Pericardium fibroblast (primary cell): ENCODE results near the gene OCRL. TPM values are rescaled to one million over a fixed set of nuclear protein-coding genes. Genes with fewer than 3 reads are reported as not detected.

Experiments used
- total RNA-seq: library from RNA; depleted of rRNA; stranded (reverse); fragments of >200 nt; gene quantifications from 2 replicates; pipeline ENCODE4 v1.2.3, GENCODE V29; 2015

OCRL gene
- 8.6 and 12.4 TPM in 2 replicates for total RNA-seq

DNA sequence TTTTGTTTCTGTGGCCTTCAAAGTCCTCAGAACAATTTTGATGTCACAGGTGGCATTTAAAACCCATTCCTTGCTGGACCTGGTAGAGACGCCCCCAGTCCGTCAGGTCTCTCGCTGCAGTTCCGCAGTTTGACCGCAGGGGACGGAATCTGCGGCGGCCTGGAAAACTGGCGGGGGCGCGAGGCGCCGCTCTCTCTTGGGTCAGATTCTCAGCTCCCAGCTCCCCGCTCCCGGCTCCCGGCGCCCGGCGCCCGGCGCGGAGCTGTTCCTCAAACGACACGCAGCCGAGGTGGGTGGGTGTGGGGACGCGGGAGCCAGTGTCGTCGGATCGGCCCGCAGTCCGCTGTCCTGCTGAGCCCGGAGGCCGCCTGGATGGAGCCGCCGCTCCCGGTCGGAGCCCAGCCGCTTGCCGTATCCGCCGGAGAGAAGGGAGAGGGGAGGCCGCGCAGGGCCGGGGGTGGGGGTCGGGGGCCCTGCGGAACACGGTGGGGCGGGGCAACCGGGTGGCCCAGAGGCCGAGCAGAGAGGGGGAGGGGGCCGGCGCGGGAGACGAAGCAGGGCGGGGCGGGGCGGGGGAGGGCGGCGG lies at the start of gene OCRL:
Gene OCRL, plus strand, starts transcription at position 192 of the 586 bp plus-strand sequence. Its CDS starts 181 bp downstream, at position 373.

DNA sequence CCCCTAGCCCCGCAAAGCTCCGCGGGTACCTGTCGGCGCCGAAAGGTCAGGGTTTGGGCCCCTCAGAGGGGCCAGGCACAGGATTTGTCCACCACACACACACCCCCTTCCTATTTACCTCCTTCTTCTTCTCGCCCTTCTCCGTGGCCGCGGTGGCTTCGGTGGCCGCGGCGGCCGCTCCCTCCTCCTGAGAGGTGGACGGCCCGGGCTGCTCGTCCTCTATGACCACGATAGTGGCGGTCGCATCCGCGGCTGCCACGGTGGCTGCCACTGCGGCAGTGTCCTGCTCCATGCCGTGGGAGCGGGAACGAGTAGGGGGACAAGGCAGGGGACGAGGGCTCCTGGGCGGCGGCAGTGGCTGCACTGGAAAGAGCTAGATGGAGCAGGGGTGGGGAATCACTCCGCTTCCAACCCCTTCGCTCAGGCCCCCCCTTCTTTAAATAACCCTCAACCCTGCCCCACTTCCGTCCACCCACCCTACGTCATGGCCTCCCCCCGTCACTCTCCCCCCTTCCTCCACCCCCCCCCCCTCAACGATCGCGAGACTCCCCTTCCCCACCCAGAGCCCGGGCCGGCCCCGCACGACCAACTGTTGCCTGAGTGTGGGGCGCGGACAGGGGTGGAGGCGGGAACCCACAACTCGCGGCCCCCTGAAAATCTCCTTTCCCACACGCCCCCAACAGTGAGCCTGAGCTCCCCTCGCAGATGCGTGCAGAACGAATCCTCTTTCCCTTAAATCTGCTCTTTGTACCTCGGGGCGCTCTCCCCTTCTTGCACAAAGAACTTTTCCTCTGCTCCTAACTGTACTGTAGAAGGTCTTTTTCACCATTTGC lies 16.8 kb upstream of the OCRL start, which contains the start of gene SMARCA1:
Gene SMARCA1, minus strand, starts transcription at position 412 of the 833 bp plus-strand sequence. Its CDS starts 120 bp downstream, at position 292.

Other genes starting within 250 kb of the OCRL start
- gene SMARCA1, start 16.8 kb upstream of the OCRL start, total RNA-seq: 39.3 and 41.7 TPM in 2 replicates
- 9.0 and 19.0 TPM in 2 replicates for gene APLN, start 114.7 kb downstream of the OCRL start, total RNA-seq
- gene XPNPEP2, start 198.7 kb downstream of the OCRL start, total RNA-seq: 5.7 and 13.9 TPM in 2 replicates
- gene SASH3, start 239.7 kb downstream of the OCRL start, total RNA-seq: not detected in 2 replicates